Activated CD8-positive, alpha-beta memory T cell treated with anti-CD3 and anti-CD28 coated beads, Interleukin-2, amount 10 ng/mL, durations not matched to agents 7 days and 5 days (primary cell): ENCODE results near the gene EAF1. TPM values are rescaled to one million over a fixed set of nuclear protein-coding genes. Genes with fewer than 3 reads are reported as not detected.
"Not testable (repeated sequence)": the region's sequence is repeated elsewhere in the genome, so short reads cannot be mapped to it uniquely, and the experiment has no call there.

Experiments
- ATAC-seq: fragments of 150-1000 bp; cut with Tn5 transposase; one replicate; pipeline ENCODE4 v1.10.0; 2021; ENCODE audit warnings: moderate library complexity
- CTCF ChIA-PET: fragments of 350-600 bp; sonication (Branson Sonifier 250); formaldehyde crosslinking; loops from one replicate; lab custom pipeline; 2021; ENCODE audit warnings: antibody characterized with exemption; lab: Charles Lee
- DNase-seq: peaks from one replicate; pipeline ENCODE4 v3.0.0-alpha.2; 2020
- H3K27ac Mint-ChIP-seq: one replicate; pipeline ENCODE4 v1.8.0; 2021; ENCODE audit warnings: mild to moderate bottlenecking, mixed read lengths
- H3K27me3 Mint-ChIP-seq: one replicate; pipeline ENCODE4 v1.8.0; 2021; ENCODE audit warnings: mixed read lengths
- H3K36me3 Mint-ChIP-seq: one replicate; pipeline ENCODE4 v1.8.0; 2021; ENCODE audit warnings: mild to moderate bottlenecking, mixed read lengths
- H3K4me1 Mint-ChIP-seq: one replicate; pipeline ENCODE4 v1.8.0; 2021; ENCODE audit warnings: mixed read lengths
- H3K4me3 Mint-ChIP-seq: one replicate; pipeline ENCODE4 v1.8.0; 2021; ENCODE audit warnings: mild to moderate bottlenecking, moderate library complexity, mixed read lengths
- H3K9me3 Mint-ChIP-seq: one replicate; pipeline ENCODE4 v1.8.0; 2022; ENCODE audit warnings: low read depth, mixed read lengths
- total RNA-seq, 2 experiments: library from RNA; stranded (reverse); gene quantifications; one replicate each; pipeline ENCODE4 v1.2.3, GENCODE V29; 2021

Gene EAF1
- total RNA-seq, 2 experiments from 2014 or later = 27.3 to 29.5 TPM

GRCh38 chr3:15484551-15484950 lies 57.2 kb downstream of the EAF1 start:
- CTCF ChIA-PET, H3K27ac Mint-ChIP-seq, H3K4me3 Mint-ChIP-seq, H3K4me1 Mint-ChIP-seq, DNase-seq, H3K36me3 Mint-ChIP-seq, ATAC-seq, H3K9me3 Mint-ChIP-seq: not testable (repeated sequence)
- peaks cover 20% of the 10 kb centered on the region for H3K27me3 Mint-ChIP-seq

- Mint-ChIP-seq H3K27me3 (peaks cover 20% of the 10 kb centered on the region), H3K4me1 (no peaks in the 10 kb centered on the region), H3K4me3 (no peak overlapping the region), H3K36me3 (no peaks in the 10 kb centered on the region), H3K9me3 (no peaks in the 10 kb centered on the region), H3K27ac (no peak overlapping the region)
- no peak for DNase-seq
- CTCF ChIA-PET = interaction anchor here (0.9 kb wide), 1 partner anchor 71 kb away, joined by 3 read pairs; no protein-coding TSS in a partner anchor
- ATAC-seq = no peak
These were observed 58.6 kb downstream of the EAF1 start for GRCh38 chr3:15486020-15486419.

- Mint-ChIP-seq H3K27ac (no peak overlapping the region), H3K4me1 (no peaks in the 10 kb centered on the region), H3K27me3 (peaks cover 14% of the 10 kb centered on the region), H3K4me3 (no peak overlapping the region), H3K36me3 (no peaks in the 10 kb centered on the region), H3K9me3 (no peaks in the 10 kb centered on the region)
- CTCF ChIA-PET = no interaction called here
- DNase-seq (no peak), ATAC-seq (no peak)
These were observed 59.6 kb downstream of the EAF1 start for GRCh38 chr3:15486979-15487378.

GRCh38 chr3:15488002-15488401 lies 60.6 kb downstream of the EAF1 start:
- Mint-ChIP-seq H3K36me3 (no peaks in the 10 kb centered on the region), H3K4me3 (no peak overlapping the region), H3K27ac (no peak overlapping the region), H3K9me3 (no peaks in the 10 kb centered on the region), H3K4me1 (no peaks in the 10 kb centered on the region), H3K27me3 (peaks cover 11% of the 10 kb centered on the region)
- CTCF ChIA-PET = no interaction called here
- DNase-seq = no peak
- no peak for ATAC-seq

GRCh38 chr3:15490158-15490557 lies 62.8 kb downstream of the EAF1 start:
- H3K36me3 Mint-ChIP-seq = no peaks in the 10 kb centered on the region
- no peaks in the 10 kb centered on the region for H3K4me1 Mint-ChIP-seq
- H3K9me3 Mint-ChIP-seq = no peaks in the 10 kb centered on the region
- CTCF ChIA-PET = interaction anchor here (1.0 kb wide), 1 partner anchor 80 kb away, joined by 3 read pairs; no protein-coding TSS in a partner anchor
- DNase-seq (no peak), ATAC-seq (no peak)
- no peak overlapping the region for H3K27ac Mint-ChIP-seq
- no peak overlapping the region for H3K4me3 Mint-ChIP-seq
- peaks cover 4% of the 10 kb centered on the region for H3K27me3 Mint-ChIP-seq

- ATAC-seq (no peak), DNase-seq (no peak)
- Mint-ChIP-seq H3K9me3 (no peaks in the 10 kb centered on the region), H3K27me3 (peaks cover 4% of the 10 kb centered on the region), H3K4me1 (no peaks in the 10 kb centered on the region), H3K36me3 (no peaks in the 10 kb centered on the region), H3K4me3 (no peak overlapping the region), H3K27ac (no peak overlapping the region)
- CTCF ChIA-PET = interaction anchor here (0.7 kb wide), 1 partner anchor 1014 kb away, joined by 3 read pairs; no protein-coding TSS in a partner anchor
These were observed 63.7 kb downstream of the EAF1 start for GRCh38 chr3:15491143-15491542.

Other genes with a start within 250 kb of the EAF1 start
- gene CAPN7, start 221.4 kb upstream of the EAF1 start, total RNA-seq = 10 to 100 TPM; 28.1 to 28.4 TPM
- 10 to 100 TPM; 19.4 to 30.3 TPM for gene SH3BP5, start 95.0 kb upstream of the EAF1 start, total RNA-seq
- 10 to 100 TPM; 17.2 to 18.3 TPM for gene METTL6, start 54 bp upstream of the EAF1 start, total RNA-seq
- gene COLQ, start 94.1 kb downstream of the EAF1 start, total RNA-seq = 1 to 10 TPM; 2.3 to 4.7 TPM
- gene HACL1, start 174.0 kb downstream of the EAF1 start, total RNA-seq = 10 to 100 TPM; 24.4 to 25.5 TPM
- gene BTD, start 174.1 kb downstream of the EAF1 start, total RNA-seq = 1 to 10 TPM; 5.2 to 6.2 TPM